Keratinocyte (primary cell): ENCODE data around the gene SORL1-AS1.

Source experiments
- CTCF ChIP-seq, 3 experiments: IDR thresholded peaks in 1 of 3; conservative IDR thresholded peaks in 1 of 3; optimal IDR thresholded peaks in 1 of 3; 2 replicates in 2 of 3; 3 replicates in 1 of 3; pipeline versions ENCODE3 to v1.5.1; 2011; ENCODE audit warnings: low read length in 3 of 3, mild to moderate bottlenecking in 3 of 3, moderate library complexity in 2 of 3, control low read depth in 1 of 3, inconsistent platforms in 1 of 3; ENCODE audit not compliant: insufficient read depth in 2 of 3; ENCODE audit errors: extremely low read depth in 1 of 3
- EZH2 ChIP-seq: IDR thresholded peaks from one replicate; pipeline ENCODE4 v1.6.1; 2012; ENCODE audit warnings: inconsistent platforms, mild to moderate bottlenecking, low read length, moderate library complexity

GRCh38 chr11:121476379-121477032 lies 23.7 kb upstream of the SORL1-AS1 start:
- TF ChIP-seq EZH2 (no peak), CTCF (optimal IDR thresholded peaks at IDR 0.05 in 1 of 3, IDR thresholded peaks at IDR 0.05 in 1 of 3, conservative IDR thresholded peaks at IDR 0.05 in 1 of 3; ENCODE audit: extremely low read depth in 1 of 3, insufficient read depth in 2 of 3, low read length in 3 of 3) (no peak)
